ENCODE data around the gene DUSP28. TPM values are rescaled to one million over a fixed set of nuclear protein-coding genes. Genes with fewer than 3 reads are reported as not detected.
"Not testable (repeated sequence)": the region's sequence is repeated elsewhere in the genome, so short reads cannot be mapped to it uniquely, and the experiment has no call there.

Gene DUSP28
- total RNA-seq, 6 donors from 2014 or later = 3.2 to 30.4 (median 5.7) TPM

DNA sequence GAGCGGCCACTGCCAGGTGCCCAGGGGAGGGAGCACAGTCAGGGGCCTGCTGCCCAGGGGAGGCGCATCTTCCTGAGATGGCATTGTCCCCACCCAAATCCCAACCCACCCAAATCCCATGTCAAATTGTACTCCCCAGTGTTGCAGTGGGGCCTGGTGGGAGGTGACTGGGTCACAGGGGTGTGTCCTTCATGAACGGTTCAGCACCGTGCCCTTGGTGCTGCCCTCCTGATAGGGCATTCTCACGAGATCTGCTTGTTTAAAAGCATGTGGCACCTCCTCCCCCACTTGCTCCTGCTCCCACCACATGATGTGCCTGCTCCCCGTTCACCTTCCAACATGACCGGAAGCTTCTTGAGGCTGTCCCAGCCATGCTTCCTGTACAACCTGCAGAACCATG lies 30.0 kb upstream of the DUSP28 start:
- Histone ChIP-seq H3K36me3 (peaks cover 0 to 23% (median 5%) of the 10 kb centered on the region in 4 donors), H3K4me3 (no peak overlapping the region), H3K9me3 (peaks cover 6 to 19% (median 13%) of the 10 kb centered on the region in 4 donors), H3K27me3 (no peaks in the 10 kb centered on the region), H3K4me1 (no peaks in the 10 kb centered on the region), H3K27ac (no peak overlapping the region)
- WGBS, 2 donors = 97% methylated on average over 5 to 7 of the region's 7 CpGs
- no peak for ATAC-seq (ENCODE audit: low FRiP score in 2 of 2)
- TF ChIP-seq EP300 (IDR thresholded peaks at IDR 0.05) (no peak), POLR2A (IDR thresholded peaks at IDR 0.05) (no peak), POLR2AphosphoS5 (IDR thresholded peaks at IDR 0.05) (no peak)
- TF ChIP-seq, protein P1, sequence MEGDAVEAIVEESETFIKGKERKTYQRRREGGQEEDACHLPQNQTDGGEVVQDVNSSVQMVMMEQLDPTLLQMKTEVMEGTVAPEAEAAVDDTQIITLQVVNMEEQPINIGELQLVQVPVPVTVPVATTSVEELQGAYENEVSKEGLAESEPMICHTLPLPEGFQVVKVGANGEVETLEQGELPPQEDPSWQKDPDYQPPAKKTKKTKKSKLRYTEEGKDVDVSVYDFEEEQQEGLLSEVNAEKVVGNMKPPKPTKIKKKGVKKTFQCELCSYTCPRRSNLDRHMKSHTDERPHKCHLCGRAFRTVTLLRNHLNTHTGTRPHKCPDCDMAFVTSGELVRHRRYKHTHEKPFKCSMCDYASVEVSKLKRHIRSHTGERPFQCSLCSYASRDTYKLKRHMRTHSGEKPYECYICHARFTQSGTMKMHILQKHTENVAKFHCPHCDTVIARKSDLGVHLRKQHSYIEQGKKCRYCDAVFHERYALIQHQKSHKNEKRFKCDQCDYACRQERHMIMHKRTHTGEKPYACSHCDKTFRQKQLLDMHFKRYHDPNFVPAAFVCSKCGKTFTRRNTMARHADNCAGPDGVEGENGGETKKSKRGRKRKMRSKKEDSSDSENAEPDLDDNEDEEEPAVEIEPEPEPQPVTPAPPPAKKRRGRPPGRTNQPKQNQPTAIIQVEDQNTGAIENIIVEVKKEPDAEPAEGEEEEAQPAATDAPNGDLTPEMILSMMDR (IDR thresholded peaks at IDR 0.05) = no peak
- DNase-seq = no peak

DNA sequence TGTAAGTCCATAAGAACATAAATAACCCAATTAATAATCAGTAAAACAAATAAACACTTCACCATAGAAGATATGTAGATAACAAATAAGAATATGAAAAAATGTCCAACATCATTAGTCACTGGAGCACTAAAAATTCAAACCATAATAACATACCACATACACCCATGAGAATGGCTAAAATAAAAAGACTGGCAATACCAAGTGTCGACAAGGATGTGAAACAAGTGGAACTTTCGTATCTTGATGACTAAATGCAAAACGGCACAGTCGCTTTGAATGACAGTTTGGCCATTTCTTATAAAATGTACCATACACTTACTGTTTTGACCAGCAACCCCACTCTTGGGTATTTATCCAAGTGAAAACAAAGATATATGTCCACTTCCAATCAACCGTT lies 29.1 kb upstream of the DUSP28 start:
- ATAC-seq (ENCODE audit: low FRiP score in 2 of 2) = no peak
- H3K4me1 ChIP-seq = no peaks in the 10 kb centered on the region
- DNase-seq = no peak
- no peak overlapping the region for H3K4me3 ChIP-seq
- WGBS, 2 donors = 95 to 99% methylated on average over 5 of the region's 5 CpGs
- H3K9me3 ChIP-seq = peaks cover 6 to 19% (median 13%) of the 10 kb centered on the region in 4 donors
- no peak for TF ChIP-seq POLR2A (IDR thresholded peaks at IDR 0.05)
- no peak for TF ChIP-seq POLR2AphosphoS5 (IDR thresholded peaks at IDR 0.05)
- TF ChIP-seq, protein P1 (IDR thresholded peaks at IDR 0.05) = no peak
- TF ChIP-seq EP300 (IDR thresholded peaks at IDR 0.05) = no peak
- H3K36me3 ChIP-seq = peaks cover 0 to 19% (median 4%) of the 10 kb centered on the region in 4 donors
- H3K27ac ChIP-seq = no peak overlapping the region
- H3K27me3 ChIP-seq = no peaks in the 10 kb centered on the region

DNA sequence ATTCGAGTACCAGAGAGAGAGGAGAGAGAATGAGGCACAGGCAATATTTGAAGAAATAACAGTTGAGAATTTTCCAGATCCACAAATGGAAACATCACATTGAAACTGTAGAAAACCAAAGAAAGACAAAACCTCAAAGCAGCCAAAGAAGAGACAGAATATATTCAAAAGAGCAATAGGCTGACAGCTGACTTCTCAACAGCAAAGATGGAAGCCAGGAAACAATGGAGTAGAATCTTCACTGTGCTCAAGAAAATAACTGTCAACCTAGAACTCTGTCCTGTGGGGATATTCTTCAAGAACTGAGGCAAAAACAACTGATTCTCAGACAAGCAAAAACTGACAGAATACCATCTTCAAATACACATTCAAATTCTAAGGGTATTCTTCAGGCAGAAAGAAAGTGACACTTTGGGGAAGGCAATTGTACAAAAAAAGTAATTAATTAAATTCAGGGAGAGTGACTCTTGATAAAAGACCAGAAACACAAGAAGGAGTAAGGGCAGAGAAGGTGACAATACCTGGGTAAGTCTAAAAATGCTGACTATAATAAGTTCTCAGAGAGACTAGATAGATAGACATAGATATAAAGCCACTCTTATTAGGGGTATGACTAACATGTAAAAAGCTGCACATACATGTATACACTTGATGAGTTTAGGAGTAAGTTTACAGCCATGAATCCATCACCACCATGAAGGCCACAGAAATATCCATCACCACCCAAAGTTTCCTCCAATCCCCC lies 28.0 kb upstream of the DUSP28 start:
- Histone ChIP-seq H3K9me3 (peaks cover 6 to 19% (median 13%) of the 10 kb centered on the region in 4 donors), H3K4me1 (no peaks in the 10 kb centered on the region), H3K27me3 (no peaks in the 10 kb centered on the region), H3K36me3 (peaks cover 0 to 16% (median 4%) of the 10 kb centered on the region in 4 donors), H3K27ac (no peak overlapping the region), H3K4me3 (no peak overlapping the region)
- WGBS, 2 donors = 91 to 95% methylated on average over 1 of the region's 1 CpG
- TF ChIP-seq, protein P1 (IDR thresholded peaks at IDR 0.05) = no peak
- TF ChIP-seq POLR2AphosphoS5 (IDR thresholded peaks at IDR 0.05) (no peak), EP300 (IDR thresholded peaks at IDR 0.05) (no peak)
- no peak for ATAC-seq (ENCODE audit: low FRiP score in 2 of 2)
- no peak for DNase-seq

DNA sequence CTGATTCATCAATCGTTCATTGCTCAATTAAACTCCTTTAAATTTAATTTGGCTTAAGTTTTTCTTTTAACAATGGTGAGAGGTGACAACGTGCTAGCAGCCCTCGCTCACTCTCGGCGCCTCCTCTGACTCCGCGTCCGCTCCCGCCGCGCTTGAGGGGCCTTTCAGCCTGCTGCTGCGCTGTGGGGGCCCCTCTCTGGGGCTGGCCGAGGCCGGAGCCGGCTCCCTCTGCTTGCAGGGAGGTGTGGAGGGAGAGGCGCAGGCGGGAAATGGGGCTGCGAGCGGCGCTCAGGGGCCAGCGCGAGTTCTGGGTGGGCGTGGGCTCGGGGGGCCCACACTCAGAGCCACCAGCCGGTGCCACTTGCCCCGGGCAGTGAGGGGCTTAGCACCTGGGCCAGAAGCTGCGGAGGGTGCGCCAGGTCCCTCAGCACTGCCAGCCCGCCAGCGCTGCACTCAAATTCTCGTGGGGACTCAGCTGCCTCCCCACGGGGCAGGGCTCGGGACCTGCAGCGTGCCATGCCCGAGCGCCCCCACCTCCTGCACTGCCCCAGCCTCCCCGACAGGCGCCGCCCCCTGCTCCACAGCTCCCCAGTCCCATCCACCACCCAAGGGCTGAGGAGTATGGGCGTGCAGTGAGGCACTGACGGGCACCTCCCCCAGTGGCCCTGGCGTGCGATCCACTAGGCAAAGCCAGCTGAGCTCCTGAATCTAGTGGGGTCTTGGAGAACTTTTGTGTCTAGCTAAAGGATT lies 22.0 kb upstream of the DUSP28 start:
- peaks cover 0 to 28% (median 13%) of the 10 kb centered on the region in 4 donors for H3K36me3 ChIP-seq
- no peak overlapping the region for H3K4me3 ChIP-seq
- no peak for ATAC-seq (ENCODE audit: low FRiP score in 2 of 2)
- no peaks in the 10 kb centered on the region for H3K27me3 ChIP-seq
- no peaks in the 10 kb centered on the region for H3K9me3 ChIP-seq
- no peaks in the 10 kb centered on the region for H3K4me1 ChIP-seq
- no peak overlapping the region for H3K27ac ChIP-seq
- 97% methylated on average over 17 to 43 of the region's 43 CpGs for WGBS, 2 donors
- peak in 1 of 2 donors; percentile 79 for DNase-seq
- TF ChIP-seq POLR2AphosphoS5 (IDR thresholded peaks at IDR 0.05) (no peak), POLR2A (IDR thresholded peaks at IDR 0.05) (no peak), EP300 (IDR thresholded peaks at IDR 0.05) (no peak)
- TF ChIP-seq, protein P1 (IDR thresholded peaks at IDR 0.05) = no peak

DNA sequence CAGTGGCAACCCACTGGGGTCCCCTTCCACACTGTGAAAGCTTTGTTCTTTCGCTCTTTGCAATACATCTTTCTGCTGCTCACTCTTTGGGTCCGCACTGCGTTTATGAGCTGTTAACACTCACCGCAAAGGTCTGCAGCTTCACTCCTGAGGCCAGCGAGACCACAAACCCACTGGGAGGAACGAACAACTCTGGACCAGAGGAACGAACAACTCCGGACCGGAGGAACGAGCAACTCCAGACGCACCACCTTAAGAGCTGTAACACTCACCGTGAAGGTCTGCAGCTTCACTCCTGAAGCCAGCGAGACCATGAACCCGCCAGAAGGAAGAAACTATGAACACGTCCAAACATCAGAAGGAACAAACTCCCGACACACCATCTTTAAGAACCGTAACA lies 21.1 kb upstream of the DUSP28 start:
- H3K4me3 ChIP-seq; H3K4me1 ChIP-seq; ATAC-seq (ENCODE audit: low FRiP score in 2 of 2); DNase-seq; H3K9me3 ChIP-seq; H3K27ac ChIP-seq; H3K27me3 ChIP-seq: not testable (repeated sequence)
- 96 to 97% methylated on average over 15 to 17 of the region's 17 CpGs for WGBS, 2 donors
- H3K36me3 ChIP-seq = peaks cover 0 to 28% (median 15%) of the 10 kb centered on the region in 4 donors
